DMS 273 treated with DMSO at 0.1 percent for 48 hours (cell line): ENCODE data around the gene LMX1B.

Experiments used
- DNase-seq: peaks from one replicate; lab custom pipeline; 2025; lab: John Stamatoyannopoulos, UW

Gene LMX1B

GRCh38 chr9:126676685-126677143, 63.0 kb downstream of the LMX1B start:
- DNase-seq: no peak

GRCh38 chr9:126677188-126678084, 63.7 kb downstream of the LMX1B start:
- DNase-seq: no peak

GRCh38 chr9:126678989-126679388, 65.3 kb downstream of the LMX1B start:
- DNase-seq: no peak

DNA sequence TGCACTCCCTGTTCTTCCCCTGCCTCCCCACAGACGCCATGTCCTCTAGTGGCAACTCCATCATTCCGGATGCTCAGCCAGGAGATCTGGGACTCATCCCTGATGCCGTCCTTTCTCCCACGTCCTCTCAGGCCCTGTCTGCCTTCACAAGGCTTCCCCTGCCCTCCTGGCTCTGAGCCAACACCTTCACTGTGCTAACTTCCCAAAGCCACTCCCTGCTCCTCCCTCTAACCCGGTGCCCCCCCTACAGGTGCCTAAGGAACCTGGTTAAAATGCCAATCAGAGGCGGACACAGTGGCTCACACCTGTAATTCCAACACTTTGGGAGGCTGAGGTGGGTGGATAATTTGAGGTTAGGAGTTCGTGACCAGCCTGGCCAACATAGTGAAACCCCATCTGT, 67.6 kb downstream of the LMX1B start:
- DNase-seq: no peak

- DNase-seq: no peak
Measured at GRCh38 chr9:126682113-126682810, 68.5 kb downstream of the LMX1B start.

DNA sequence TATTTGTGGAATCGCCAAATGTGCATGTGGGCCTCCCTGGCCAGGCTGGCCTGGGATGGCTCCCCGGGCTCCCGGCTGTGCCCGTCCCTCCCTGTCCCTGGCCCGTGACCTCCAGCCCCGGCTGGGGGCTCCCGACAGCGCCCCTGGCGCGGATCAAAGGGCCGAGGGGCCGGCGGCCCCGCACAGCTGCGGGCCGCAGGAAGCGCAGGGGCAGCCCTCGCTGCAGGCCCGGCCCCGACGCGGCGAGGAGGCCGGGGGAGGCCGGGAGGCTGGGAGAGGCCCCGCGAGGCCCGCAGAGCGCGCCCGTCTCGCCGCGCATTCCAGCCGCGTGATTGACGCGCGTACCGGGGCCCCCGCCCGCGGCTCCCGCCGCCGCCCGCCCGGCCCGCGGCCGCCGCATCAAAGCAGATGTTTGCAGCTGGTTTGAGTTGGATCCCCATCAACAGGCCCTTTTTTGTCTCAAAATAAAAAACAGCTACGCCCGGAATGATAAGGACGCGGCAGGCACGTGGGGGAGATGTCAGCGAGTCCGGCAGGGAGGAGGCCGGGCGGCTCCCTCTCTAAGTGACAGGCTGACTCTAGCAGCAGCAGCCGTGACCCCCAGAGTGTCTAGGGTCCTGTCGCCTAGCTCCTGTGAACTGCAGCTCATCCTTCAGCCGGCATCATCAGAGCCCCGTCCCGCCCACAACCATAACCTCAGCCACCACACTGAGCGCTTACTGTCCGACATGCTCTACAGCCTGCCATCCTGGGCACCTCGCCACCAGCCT, 69.4 kb downstream of the LMX1B start:
- DNase-seq: no peak

DNA sequence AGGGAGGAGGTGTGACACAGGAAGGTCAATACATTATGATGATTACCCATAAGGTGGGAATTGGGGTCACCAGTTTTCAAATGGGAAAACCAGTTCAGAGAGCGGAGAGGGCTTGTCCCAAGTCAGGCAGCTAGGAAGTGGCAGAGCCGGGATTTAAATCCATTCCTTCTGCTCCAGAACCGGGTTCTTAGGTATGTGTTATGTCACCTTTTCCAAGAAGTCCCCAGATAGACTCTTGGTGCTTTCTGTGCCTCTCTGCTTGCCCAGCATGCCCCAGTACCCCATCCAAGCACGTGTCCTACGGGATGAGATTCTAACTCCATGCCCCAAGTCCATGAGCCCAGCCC, 69.9 kb downstream of the LMX1B start:
- DNase-seq: no peak

DNA sequence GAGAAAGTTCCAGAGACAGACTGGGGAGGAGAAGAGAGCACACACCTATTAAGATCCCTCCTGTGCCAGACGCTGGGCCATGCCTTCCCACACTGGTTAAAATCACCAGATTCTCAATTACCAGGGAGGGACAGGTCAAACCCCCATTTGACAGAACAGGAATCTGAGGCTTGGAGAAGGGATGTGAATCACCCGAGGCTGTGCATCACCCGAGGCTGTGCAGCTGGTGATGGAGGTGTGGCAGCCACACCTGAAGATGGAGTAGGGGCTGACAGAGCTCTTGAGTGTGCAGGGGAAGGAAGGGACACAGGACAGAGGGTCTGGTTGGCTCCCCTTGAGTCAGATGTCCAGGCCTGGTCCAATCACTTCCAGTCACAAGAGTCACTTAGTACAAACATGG, 70.6 kb downstream of the LMX1B start:
- DNase-seq: no peak

DNA sequence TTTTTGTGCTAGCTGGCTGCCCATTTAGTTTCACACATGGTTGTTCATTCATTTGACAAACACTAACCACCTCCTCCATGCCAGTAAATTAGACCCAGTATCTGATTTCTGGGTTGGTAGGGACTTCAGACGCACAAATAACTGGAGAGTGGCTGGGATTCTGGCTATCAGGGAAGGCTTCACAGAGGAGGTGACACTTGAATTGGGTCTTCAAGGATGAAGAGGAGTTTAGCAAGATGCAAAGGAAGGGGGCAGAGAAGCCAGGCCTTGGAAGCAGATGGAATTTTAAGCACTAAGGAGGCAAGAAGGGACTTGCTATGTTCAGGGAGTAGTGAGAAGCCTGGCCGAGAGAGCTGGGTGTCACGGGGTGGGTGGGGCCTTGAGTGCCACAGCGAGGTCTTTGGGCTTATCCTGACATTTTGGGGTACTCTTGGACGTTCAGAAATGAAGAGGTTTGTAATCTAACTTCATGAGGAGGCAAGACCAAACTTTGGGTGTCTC, 71.3 kb downstream of the LMX1B start:
- no peak for DNase-seq

- DNase-seq: no peak
Measured at GRCh38 chr9:126687930-126688461, 74.3 kb downstream of the LMX1B start.

- no peak for DNase-seq
Measured at GRCh38 chr9:126688617-126689016, 74.9 kb downstream of the LMX1B start.

DNA sequence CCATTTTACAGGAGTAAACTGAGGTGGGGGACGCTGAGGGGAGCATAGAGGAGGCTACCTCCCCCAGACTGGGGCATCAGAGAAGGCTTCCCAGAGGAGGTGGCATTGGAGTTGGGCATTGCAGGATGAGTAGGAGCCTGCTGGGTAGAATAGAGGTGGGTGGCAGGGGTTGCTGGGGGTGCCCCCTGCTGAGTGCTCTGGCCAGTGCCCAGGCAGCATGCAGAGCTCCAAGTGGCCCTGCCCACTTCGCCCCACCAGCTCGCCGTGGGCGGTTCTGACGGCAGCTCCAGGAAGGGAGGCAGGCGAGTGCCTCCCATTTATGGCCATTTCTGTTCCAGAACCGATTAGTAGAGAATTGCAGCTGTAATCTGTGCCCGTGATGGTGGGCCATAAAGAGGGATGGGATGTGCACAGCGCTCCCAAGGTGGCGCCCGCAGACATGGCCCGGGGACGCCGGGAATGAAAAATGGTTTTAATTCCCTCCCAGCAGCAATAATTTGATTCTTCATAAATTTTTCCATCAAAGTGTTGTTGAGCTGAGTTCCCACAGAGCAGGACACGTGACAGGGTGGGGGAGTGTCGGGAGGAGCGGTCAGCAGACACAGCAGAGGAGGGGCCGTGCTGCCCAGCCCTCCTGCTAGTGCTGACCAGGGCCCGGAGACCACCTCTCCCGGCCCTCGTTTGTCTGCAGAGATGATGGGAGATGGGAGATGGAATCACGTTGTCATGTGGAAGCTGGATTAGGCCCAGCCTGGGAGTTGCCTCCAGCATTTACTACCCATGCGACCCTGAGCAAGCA, 75.5 kb downstream of the LMX1B start:
- no peak for DNase-seq

- no peak for DNase-seq
Measured at GRCh38 chr9:126690431-126691051, 76.8 kb downstream of the LMX1B start.

DNA sequence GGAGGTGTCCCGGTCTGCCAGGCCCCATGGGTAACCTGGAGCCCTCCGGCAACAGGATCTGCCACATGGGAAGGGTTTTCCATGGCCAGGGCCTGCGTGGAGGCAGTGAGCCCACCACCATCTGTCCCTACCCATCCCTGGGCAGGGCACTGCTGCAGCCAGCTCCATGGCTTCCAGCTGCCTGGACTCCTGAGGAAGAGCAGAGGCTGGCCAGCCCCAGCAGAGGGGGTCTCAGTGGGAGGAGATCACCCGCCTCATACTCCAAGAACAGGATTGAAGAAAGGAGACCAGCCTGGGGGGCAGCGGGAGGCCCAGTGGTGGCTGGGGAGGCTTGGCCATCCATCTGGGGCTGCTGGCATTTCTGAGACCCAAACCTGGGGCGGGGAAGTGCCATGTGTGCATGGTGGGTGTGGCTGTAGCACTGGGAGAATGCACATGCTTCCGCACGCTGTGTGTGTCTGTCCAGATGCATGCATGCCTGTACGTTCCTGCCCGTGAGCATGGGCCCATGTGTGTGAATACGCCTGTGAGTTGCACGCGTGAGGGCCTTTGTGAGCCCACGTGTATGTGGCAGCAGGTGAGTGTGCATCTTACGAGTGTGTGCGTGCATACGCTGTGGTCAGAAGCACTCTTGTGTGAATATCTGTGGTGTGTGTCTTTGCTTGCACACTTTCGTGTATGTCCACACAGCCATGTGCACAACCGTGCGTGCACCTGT, 78.5 kb downstream of the LMX1B start:
- no peak for DNase-seq

GRCh38 chr9:126692759-126693427, 79.2 kb downstream of the LMX1B start:
- DNase-seq: no peak

DNA sequence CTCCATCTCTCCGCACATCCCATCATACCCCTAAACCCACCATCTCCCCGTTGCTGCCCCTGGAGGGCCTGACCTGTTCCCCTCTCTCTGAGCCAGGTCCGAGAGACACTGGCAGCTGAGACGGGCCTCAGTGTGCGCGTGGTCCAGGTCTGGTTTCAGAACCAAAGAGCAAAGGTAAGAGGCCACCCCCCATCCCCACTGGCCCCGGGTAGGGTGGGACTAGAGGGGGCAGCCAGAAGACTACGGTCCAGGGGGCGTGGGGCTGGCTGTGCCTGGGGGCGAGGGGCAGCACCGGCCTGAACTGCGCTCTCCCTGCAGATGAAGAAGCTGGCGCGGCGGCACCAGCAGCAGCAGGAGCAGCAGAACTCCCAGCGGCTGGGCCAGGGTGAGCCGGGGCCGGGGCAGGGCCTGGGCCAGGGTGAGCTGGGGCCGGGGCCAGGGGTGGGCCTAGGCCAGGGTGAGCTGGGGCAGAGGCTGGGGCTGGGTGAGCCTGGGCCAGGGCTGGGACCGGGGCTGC, 79.8 kb downstream of the LMX1B start:
- no peak for DNase-seq

DNA sequence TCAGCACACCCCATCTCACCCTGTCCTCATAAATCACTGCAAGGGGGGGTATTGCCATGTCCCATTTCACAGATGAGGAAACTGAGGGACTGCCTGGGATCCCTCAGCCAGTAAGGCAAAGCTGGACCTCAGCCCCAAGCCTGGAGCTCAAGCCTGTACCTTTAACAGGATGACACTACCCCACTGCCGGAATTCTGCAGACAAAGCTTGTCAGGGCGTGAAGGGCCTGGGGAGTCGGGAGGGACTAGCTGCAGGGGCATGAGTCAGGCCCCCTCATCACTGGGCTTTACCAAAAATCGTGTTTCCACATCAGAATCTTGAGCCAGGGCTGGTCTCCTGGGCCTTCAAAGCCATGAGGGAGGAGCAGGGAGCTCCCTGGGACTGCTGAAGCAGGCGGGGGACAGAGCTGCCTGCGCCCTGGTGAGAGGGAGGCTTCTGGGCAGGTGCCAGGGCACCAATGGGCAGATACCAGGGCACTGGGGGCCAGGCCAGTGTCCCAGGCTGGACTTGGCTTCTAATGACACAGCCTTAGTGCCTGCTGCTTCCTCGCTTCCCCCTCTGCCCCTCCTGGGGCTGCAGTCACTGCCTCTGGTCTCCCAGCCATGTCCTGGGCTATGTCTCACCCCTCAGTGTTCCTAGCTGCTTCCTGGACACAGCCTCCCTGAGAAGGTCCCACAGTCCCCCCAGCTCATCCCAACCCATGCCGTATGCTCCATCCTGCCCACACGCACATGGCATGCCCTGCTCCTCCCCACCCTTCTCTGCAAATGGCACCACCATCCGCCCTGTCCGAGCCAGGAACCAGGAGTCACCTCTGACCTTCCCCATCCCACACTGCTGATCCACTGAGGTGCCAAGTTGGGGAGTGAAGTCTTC, 80.7 kb downstream of the LMX1B start:
- no peak for DNase-seq

- DNase-seq: no peak
Measured at GRCh38 chr9:126695186-126695585, 81.5 kb downstream of the LMX1B start.
